GM21723 (cell line): ENCODE data around the gene ZNF367.

Experiments used
- ATAC-seq: cut with Tn5 transposase; IDR thresholded peaks from one replicate; pipeline ENCODE4 v1.9.1; 2021; ENCODE audit warnings: mild to moderate bottlenecking, moderate library complexity; ENCODE audit not compliant: unreplicated experiment

ZNF367 gene

DNA sequence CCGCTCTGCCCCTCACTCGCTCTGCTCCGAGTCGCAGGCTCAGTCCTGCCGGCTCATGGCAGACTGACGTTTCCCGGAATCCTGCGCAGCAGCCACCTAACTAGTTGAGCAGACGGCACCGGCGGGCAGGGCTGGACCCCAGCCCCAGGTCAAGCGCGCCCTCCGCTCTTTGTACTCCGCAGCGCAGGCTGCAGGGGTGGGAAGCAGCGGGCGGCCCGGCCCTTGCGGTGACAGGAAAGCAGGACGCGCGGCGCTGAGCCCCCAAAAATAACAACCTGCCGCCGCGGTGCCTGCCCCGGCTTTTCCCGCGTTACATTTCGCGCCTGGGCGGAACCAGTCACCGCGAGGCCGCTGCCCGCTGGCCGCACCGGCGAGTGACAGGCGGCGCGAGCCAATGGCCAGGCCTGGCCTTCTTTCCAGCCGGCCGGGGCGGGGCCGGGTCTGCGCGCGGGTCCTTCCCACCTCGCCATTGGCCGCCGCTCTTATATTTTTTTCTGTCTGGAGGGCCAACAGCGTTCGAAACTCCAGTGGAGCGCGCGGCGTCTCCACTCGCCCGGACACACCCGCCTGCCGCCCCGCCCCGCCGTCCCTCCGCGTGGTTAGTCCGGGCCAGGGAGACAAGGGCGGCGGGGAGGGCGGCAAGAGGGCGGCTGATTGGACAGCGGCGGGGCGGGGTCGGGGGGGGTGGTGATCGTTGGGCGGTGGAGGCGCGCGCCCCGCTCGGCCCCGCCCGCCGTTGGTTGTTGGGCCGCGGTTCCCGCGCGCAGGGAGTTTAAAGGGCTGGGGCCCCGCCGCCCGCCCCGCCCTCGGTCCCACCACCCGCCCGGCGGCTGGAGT is at the start of gene ZNF367:
ZNF367 (minus strand) TSS at position 288 of the 837 bp plus-strand sequence. CDS start 338 bp downstream, outside the sequence.
- peak; percentile 65 for ATAC-seq

- no peak for ATAC-seq
Observed at GRCh38 chr9:96467784-96468183, 49.6 kb upstream of the ZNF367 start.

- no peak for ATAC-seq
Observed at GRCh38 chr9:96464426-96464825, 46.3 kb upstream of the ZNF367 start.

DNA sequence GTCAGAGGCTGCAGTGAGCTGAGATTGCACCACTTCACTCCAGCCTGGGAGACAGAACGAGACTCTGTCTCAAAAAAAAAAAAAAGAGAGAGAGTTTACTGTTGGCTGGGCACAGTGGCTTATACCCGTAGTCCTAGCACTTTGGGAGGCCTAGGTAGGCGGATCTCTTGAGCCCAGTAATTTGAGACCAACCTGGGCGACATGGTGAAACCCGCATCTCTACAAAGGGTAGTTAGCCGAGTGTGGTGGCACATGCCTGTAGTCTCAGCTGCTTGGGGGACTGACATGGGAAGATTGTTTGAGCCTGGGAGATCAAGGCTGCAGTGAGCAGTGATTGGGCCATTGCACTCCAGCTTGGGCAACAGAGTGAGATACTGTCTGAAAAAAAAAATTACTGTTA is 44.4 kb upstream of the ZNF367 start:
- no peak for ATAC-seq

GRCh38 chr9:96461336-96461735 is 43.2 kb upstream of the ZNF367 start:
- ATAC-seq = no peak

GRCh38 chr9:96460882-96461281 is 42.7 kb upstream of the ZNF367 start:
- ATAC-seq = no peak

DNA sequence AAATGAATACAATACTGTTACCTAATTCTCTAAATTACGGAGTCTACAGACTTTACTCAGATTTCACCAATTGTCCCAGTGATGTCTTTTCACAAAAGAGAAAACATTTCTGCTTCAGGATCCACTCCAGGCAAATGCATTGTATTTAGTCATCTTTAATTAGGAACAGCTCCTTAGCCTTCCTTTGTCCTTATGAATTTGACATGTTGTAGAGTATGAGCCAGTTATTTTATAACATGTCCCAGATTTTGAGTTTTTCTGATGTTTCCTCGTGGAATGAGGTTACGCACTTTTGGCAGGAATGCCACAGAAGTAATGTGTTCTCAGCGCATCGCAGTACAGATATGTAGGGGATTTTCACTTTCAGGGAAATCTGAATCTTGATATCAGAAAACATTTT is 42.3 kb upstream of the ZNF367 start:
- ATAC-seq = no peak

DNA sequence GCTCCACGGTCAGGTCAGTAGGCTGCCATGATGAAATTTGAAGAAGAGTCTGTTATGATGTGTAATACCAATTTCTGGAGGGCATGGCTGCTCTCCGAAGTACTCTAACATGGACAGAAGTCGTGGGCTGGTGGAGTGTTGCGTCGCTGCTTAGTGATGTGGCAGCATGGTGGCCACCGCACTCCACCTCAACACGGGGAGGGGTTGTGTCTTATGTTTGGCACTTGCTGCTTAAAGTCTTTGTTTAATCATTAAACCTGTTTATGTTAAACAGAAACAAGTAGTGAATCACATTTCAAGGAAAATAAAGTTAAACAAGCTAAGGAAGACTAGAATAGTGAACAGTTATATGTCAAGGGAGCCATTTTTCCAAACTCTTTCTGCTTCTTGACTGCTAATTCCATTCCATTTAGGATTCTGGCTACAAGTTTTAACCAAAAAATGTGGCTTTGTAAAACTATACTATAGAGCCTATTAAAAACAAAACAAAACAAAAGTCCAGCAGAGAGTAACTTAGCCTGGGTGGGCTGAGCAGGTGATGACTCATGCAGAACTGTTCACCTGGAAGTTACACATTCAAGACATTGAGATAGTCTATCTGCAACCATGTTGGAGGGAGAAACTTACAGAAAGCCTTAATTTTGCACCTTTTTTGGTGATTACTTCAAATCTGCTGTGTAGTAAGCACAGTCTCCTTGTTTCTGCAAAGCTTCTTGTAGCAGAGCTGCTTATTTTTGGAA is 41.3 kb upstream of the ZNF367 start:
- ATAC-seq = no peak

DNA sequence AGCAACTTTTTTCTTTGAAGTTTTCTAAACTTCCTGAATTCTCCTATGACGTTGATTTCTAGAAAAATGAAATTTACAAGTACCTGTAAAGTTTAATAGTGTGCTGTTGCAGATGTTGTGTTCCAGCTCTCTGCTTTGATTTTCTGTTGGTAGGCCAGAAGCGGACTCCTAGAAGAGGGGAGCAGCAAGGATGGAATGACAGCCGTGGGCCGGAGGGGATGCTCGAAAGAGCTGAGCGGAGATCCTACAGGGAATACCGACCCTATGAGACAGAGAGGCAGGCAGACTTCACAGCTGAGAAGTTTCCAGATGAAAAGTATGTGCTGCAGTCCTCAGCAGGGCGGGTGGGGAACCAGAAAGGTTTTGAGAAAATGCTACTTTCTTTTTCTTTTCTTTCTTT is 40.1 kb upstream of the ZNF367 start:
- no peak for ATAC-seq

DNA sequence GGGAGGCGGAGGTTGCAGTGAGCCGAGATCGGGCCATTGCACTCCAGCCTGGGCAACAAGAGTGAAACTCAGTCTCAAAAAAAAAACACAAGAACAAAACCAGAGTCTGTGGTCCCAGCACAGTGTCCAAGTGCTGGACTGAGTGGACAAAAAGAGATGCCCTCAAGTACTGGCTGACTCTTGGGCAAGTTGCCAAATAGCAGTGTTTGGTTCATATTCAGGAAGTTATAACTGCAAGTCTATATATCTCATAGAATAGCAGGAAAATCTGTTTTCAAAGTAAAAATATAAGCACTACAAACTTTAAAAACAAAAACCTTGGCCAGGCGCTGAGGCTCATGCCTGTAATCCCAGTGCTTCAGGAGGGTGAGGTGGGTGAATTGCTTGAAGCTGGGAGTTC is 39.1 kb upstream of the ZNF367 start:
- ATAC-seq = no peak

DNA sequence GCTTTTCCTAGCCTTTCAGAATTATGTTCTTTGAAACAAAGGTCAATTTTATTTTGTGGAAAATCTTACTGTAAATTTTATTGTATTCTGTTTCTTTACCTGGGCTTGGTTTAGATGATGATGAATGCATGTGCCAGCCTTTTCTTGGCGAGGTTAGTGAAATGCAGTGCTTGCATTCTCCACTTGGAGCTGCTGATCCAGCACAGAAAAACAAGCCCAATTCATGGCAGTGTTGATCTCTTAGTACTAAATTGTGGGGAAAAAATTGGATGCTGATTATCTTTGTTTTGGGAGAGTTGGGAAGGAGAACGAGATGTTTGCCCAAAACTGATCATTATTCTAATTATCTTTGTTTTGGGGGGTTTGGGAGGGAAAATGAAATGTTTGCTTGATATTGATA is 35.5 kb upstream of the ZNF367 start:
- no peak for ATAC-seq

GRCh38 chr9:96450613-96451528 is 32.7 kb upstream of the ZNF367 start:
- ATAC-seq = peak; percentile 5

DNA sequence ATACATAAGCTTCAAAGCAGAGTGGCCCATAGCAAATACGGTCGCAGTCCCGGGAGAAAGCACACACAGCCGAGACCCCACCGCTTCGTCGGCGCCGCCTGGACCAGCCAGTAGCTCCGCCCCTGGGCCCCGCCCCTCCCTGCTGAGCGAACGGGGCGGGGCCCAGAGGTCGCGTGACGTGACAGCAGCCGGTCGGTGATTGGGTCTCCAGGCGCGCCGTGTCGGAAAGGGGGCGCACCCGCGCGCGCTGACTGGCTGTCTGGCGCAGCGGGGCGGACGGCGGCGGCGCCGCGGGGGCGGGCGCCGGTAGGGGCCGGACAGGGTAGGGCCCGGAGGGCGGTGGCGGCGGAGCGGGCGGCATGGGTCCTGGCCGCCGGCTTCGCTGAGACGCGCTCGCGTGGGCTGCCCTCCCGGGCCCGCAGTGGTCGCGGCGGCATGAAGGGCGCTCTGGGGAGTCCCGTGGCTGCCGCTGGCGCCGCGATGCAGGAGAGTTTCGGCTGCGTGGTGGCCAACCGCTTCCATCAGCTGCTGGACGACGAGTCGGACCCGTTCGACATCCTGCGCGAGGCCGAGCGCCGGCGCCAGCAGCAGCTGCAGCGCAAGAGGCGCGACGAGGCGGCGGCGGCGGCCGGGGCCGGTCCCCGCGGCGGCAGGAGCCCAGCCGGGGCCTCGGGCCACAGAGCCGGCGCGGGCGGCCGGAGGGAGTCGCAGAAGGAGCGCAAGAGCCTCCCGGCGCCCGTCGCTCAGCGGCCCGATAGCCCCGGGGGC is 31.9 kb upstream of the ZNF367 start, which contains the start of gene HABP4:
HABP4 (plus strand) TSS at position 325 of the 768 bp plus-strand sequence; CDS start at position 436, 111 bp downstream.
- ATAC-seq = peak; percentile 98

DNA sequence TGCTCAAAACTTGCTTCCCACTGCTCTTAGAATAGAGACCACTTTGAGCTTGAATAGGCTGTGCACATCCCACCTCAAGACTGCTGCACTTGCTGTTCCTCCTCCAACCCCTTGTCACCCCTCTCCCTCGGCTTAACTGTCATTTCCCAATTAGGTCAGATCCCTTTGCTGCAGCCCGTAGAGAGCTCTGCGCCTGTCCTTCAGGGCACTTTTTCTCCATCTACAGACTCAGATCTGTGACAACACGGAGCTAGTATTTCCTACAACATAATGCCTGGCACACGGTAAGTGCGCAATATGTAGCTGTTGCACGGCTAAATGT is 31.3 kb upstream of the ZNF367 start:
- peak; percentile 28 for ATAC-seq

DNA sequence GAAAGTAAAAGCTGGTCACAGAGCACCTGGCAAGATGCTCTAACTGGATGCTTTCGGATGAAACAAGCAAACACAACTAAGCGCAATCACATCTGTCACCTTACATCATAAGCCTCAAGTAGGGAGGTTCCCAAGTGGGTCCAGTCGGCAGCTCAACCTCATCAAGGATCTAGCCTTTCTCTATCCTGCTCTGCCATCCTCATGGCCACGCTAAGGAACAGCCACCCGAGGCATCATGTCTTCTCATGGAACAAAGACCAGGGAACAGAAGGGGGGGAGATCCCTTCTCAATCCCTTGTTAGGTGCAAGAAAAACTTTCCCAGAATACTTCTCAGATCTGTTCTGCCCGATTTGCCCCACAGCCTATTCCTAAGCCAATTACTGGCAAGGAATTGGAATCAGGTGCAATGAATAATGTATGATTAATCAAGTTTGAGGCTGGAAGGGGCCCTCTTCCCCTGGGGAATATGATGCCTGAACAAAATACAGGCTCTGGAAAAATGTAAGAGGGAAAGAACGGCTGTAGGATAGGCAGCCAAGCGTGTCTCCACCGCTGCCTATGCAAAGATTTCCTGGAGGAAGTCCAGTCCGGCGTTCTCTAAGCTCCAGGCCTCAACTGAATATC is 30.5 kb upstream of the ZNF367 start:
- no peak for ATAC-seq

DNA sequence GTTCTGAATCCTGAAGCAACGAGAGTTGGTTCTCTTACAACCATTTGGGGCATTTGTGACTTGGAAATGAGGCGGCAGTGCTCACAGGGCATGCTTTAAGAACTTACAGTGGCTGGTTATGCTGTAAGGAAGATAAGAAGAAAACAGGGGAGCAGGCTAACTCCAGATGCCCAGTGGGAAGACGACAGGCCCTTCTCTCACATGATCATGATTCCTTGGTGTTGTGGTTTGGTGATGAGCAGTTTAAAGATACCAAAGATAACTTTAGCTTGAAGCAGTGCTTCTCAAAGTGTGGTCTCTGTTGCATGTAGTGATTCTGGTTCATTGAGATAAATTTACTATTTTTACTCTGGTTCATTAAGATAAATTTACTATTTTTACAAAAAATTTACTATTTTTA is 29.2 kb upstream of the ZNF367 start:
- ATAC-seq = no peak

- no peak for ATAC-seq
Observed at GRCh38 chr9:96442491-96442890, 24.3 kb upstream of the ZNF367 start.

- ATAC-seq = no peak
Observed at GRCh38 chr9:96441798-96442445, 23.8 kb upstream of the ZNF367 start.

GRCh38 chr9:96440671-96441199 is 22.6 kb upstream of the ZNF367 start:
- ATAC-seq = no peak
